SH-SY5Y (cell line): ENCODE data around the gene KRTAP10-7.

Experiments used
- GATA2 ChIP-seq: IDR thresholded peaks from 2 replicates; pipeline ENCODE4 v1.6.1; 2011; ENCODE audit warnings: mild to moderate bottlenecking, low read depth, low read length
- GATA3 ChIP-seq: IDR thresholded peaks from 2 replicates; pipeline ENCODE4 v1.6.1; 2011; ENCODE audit warnings: low read depth, mild to moderate bottlenecking, low read length, moderate library complexity

GRCh38 chr21:44593598-44594405, 6.6 kb upstream of the KRTAP10-7 start:
- TF ChIP-seq GATA2 (no peak), GATA3 (no peak)
